Stromal cell of bone marrow (primary cell): ENCODE data around the gene MEGF8.
"Not testable (repeated sequence)": the region's sequence is repeated elsewhere in the genome, so short reads cannot be mapped to it uniquely, and the experiment has no call there.

ENCODE experiments used
- DNase-seq: peaks from one replicate; pipeline ENCODE4 v3.0.0-alpha.2; 2012; ENCODE audit warnings: low read depth

MEGF8 gene

GRCh38 chr19:42331333-42331732 is 5.9 kb downstream of the MEGF8 start:
- DNase-seq = not testable (repeated sequence)

DNA sequence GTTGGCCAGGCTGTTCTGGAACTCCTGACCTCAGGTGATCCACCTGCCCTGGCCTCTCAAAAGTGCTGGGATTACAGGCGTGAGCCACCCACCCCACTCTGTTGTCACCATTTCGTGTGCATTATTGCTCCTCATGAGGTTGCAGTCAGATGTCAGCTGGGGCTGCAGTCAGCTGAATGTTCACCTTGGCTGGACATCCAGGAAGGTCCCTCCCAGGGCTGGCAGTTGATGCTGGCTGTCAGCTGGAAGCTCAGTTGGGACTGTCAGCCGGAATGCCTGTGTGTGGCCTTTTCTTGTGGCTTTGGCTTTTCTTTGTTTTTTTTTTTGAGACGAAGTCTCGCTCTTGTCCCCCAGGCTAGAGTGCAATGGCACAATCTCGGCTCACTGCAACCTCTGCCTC is 6.6 kb downstream of the MEGF8 start:
- DNase-seq = no peak

- no peak for DNase-seq
These were observed 7.6 kb downstream of the MEGF8 start for GRCh38 chr19:42333018-42333417.

- no peak for DNase-seq
These were observed 8.7 kb downstream of the MEGF8 start for GRCh38 chr19:42333975-42334696.

- DNase-seq = no peak
These were observed 9.4 kb downstream of the MEGF8 start for GRCh38 chr19:42334697-42335373.

GRCh38 chr19:42335374-42335936 is 10.0 kb downstream of the MEGF8 start:
- no peak for DNase-seq

- no peak for DNase-seq
These were observed 10.5 kb downstream of the MEGF8 start for GRCh38 chr19:42335971-42336370.

- DNase-seq = not testable (repeated sequence)
These were observed 13.9 kb downstream of the MEGF8 start for GRCh38 chr19:42339126-42339860.

DNA sequence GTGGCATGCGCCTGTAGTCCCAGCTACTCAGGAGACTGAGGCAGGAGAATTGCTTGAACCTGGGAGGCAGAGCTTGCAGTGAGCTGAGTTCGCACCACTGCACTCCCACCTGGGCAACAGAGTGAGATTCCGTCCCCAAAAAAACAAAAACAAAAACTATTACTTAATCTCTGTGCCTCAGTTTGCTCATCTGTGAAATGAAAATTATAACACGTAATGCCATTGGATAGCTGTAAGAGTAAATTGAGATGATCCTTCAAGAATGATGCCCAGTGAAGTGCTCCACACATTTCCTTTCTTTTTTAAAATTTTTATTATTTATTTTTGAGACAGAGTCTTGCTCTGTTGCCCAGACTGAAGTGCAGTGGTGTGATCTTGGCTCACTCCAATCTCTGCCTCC is 14.5 kb downstream of the MEGF8 start:
- not testable (repeated sequence) for DNase-seq

GRCh38 chr19:42343344-42344110 is 18.1 kb downstream of the MEGF8 start:
- no peak for DNase-seq

GRCh38 chr19:42344336-42344893 is 19.0 kb downstream of the MEGF8 start:
- no peak for DNase-seq

DNA sequence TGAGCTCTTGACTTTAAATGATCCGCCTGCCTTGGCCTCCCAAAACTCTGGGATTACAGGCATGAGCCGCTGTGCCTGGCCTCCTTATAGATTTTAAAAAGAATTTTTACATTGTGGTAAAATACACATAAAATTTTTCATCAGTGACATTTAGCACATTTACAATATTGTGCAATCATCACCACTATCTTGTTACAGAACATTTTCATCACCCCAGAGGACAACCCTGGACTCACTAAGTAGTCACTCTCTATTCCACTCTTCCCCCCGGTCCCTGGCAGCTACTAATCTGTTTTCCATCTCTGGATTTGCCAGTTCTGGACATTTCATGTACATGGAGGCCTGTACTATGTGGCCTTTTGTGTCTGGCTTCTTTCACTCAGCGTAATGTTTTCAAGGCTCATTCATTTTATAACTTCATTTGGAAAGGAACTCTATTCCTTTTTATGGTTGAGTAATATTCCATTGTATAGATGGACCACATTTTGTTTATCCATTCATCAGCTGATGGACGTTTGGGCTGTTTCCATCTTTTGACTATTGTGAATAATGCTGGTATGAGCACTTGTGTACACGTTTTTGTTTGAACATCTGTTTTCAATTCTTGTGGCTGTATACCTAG is 19.9 kb downstream of the MEGF8 start:
- DNase-seq = no peak

GRCh38 chr19:42348211-42348610 is 22.8 kb downstream of the MEGF8 start:
- DNase-seq = no peak

DNA sequence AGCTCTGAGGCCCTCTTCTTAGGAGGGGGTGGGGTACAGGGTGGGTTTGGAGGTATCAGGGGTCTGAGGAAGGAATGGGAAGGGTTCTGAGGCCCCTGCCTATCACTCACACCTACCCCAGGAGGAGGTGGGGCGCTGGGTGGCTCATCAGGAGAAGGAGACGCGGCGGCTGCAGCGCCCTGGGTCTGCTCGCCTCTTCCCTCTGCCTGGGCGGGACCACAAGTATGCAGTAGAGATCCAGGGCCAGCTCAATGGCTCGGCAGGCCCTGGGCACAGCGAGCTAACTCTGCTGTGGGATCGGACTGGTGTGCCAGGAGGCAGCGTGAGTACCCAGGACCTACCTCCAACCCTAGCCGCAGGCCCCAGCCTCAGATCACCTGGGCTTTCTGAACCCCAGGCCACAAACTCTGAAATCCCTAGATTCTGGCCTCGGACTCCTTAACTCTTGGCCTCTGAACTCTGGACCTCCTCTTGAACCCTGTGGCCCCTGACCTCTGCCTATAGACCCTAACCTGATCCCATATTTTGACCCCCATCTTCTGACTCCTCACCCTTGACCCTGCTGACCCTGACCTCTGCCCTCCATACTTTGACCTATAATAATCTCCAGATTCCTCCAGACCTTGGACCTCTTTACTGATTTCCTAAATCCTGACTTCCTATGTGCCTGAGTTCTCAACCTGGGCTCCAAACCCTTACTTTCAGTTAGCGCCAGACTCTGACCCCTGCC is 24.1 kb downstream of the MEGF8 start:
- DNase-seq = no peak

GRCh38 chr19:42350417-42350816 is 25.0 kb downstream of the MEGF8 start:
- no peak for DNase-seq

DNA sequence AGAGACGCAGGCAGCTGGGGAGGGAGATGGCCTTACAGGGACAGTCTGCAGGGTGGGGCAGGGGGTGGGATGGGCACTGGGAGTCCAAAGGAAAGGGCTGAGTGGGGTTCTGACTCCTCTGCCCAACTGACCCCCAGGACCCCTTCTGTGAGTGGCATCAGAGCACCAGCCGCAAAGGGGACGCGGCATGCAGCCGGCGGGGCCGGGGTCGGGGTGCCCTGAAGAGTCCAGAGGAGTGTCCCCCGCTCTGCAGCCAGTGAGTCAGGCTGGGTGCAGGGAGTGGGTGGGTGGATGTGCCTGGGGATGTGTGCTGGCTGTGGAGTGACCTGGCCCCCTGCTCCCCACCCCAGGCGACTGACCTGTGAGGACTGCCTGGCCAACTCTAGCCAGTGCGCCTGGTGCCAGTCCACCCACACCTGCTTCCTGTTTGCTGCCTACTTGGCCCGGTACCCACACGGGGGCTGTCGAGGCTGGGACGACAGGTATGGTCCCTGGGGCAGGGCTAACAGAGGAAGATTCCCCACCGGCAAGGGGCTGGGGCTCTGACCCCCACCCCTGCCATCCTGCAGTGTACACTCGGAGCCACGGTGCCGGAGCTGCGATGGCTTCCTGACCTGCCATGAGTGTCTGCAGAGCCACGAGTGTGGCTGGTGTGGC is 25.8 kb downstream of the MEGF8 start:
- no peak for DNase-seq

DNA sequence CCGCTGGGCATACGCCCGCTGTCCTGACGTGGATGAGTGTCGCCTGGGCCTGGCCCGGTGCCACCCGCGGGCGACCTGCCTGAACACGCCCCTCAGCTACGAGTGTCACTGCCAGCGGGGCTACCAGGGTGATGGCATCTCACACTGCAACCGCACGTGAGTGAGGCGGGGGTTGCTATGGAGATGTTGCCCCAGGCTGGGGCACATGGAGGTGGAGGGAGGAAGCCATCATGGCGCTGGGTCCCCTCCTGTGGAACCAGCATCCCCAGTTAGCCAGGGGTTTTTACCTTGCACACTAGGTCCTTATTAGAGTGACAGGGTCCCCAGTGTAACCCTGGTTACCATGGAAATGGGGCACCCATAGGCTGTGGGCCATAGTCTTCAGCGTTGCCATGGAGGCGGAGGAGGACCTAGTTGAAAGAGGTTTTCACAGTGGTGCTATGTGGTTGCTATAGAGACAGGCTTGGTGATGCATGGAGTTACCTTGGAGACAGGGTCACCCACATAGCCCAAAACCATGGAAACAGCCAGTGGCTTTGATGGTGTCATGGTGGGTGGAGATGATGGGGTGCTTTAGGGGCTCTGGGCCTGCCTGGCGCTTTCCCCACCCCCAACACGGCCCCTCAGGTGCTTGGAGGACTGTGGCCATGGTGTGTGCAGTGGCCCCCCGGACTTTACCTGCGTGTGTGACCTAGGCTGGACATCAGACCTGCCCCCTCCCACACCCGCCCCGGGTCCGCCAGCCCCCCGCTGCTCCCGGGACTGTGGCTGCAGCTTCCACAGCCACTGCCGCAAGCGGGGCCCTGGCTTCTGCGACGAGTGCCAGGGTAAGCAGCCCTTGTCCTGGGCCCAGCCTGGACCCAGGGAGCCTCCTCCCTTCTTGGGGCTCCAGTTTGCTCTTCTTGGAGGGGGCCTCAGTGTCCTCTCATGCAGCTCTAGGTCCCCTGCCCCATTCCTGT is 27.1 kb downstream of the MEGF8 start:
- no peak for DNase-seq

DNA sequence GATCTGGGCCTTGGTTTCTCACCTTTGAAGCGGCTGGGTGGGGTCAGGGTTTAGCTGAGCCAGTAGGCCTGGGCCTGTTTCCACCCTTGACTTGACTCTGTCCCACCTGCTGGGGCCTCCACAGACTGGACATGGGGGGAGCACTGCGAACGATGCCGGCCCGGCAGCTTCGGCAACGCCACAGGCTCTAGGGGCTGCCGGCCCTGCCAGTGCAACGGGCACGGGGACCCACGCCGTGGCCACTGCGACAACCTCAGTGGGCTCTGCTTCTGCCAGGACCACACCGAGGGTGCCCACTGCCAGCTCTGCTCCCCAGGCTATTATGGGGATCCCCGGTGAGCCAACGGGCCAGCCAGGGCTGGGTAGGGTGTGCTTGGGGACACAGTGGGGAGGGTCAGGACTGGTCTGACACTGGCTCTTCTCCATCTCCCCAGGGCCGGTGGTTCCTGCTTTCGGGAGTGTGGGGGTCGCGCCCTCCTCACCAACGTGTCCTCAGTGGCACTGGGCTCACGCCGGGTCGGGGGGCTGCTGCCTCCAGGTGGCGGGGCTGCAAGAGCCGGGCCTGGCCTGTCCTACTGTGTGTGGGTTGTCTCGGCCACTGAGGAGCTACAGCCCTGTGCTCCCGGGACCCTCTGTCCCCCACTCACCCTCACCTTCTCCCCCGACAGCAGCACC is 28.0 kb downstream of the MEGF8 start:
- no peak for DNase-seq
